Gastroesophageal sphincter (tissue), 4 donors: Measurements from ENCODE around the gene IL17RA. TPM values are rescaled to one million over a fixed set of nuclear protein-coding genes. Genes with fewer than 3 reads are reported as not detected.

Experiments used
- ATAC-seq: fragments of 150-250 bp; one replicate; pipeline ENCODE4 v1.9.1; 2016; ENCODE audit warnings: mild to moderate bottlenecking, moderate library complexity
- H3K27ac ChIP-seq, 4 donors: fragments of 200-600 bp; sonication (generic) in 3 of 4; 1 replicate in 3 of 4; 2 replicates in 1 of 4; pipeline ENCODE4 v1.5.1; 2016 to 2019
- H3K27me3 ChIP-seq: fragments of 200-600 bp; sonication (generic); one replicate; pipeline ENCODE4 v1.5.1; 2019
- H3K36me3 ChIP-seq, 2 donors: fragments of 200-600 bp; sonication (generic); one replicate each; pipeline ENCODE4 v1.5.1; 2019; ENCODE audit warnings: control low read depth in 1 of 2
- H3K4me1 ChIP-seq, 3 donors: fragments of 200-600 bp; sonication (generic); 1 replicate in 2 of 3; 2 replicates in 1 of 3; pipeline ENCODE4 v1.5.1; 2016 to 2019; ENCODE audit warnings: control low read depth in 2 of 3
- H3K4me3 ChIP-seq, 2 donors: fragments of 200-600 bp; sonication (generic); one replicate each; pipeline ENCODE4 v1.5.1; 2019; ENCODE audit warnings: mild to moderate bottlenecking in 1 of 2, moderate library complexity in 1 of 2
- H3K9me3 ChIP-seq, 3 donors: fragments of 200-600 bp; sonication (generic); one replicate each; pipeline ENCODE4 v1.5.1; 2017 to 2019; ENCODE audit warnings: control low read depth in 2 of 3
- EP300 ChIP-seq: sonication (generic); formaldehyde crosslinking; IDR thresholded peaks from one replicate; pipeline ENCODE4 v1.6.1; 2017; ENCODE audit warnings: antibody characterized with exemption, mild to moderate bottlenecking
- POLR2A ChIP-seq, 2 donors: fragments of 450-650 bp; IDR thresholded peaks; one replicate each; pipeline ENCODE4 v1.6.1; 2017; ENCODE audit warnings: antibody characterized with exemption in 2 of 2, mild to moderate bottlenecking in 2 of 2, moderate library complexity in 1 of 2
- POLR2AphosphoS5 ChIP-seq: sonication (generic); formaldehyde crosslinking; IDR thresholded peaks from one replicate; pipeline ENCODE4 v1.6.1; 2017; ENCODE audit warnings: antibody characterized with exemption
- WGBS, 2 donors: methylation state at CpG; one replicate each; pipeline ENCODE4 v1.1.5; 2018; ENCODE audit warnings: low coverage in 1 of 2; 5-methylcytosine and 5-hydroxymethylcytosine counted together
- total RNA-seq, 4 donors: library from RNA; depleted of rRNA; stranded (reverse); fragments of >200 nt; gene quantifications; one replicate each; pipeline ENCODE4 v1.1.0, GENCODE V29; 2016
- TF ChIP-seq, protein P1 (sequence below), 4 experiments: fragments of 200-600 bp in 2 of 4; fragments of 450-650 bp in 2 of 4; sonication (generic) in 1 of 4; IDR thresholded peaks; one replicate each; pipeline ENCODE4 v1.5.1; 2017 to 2019; ENCODE audit warnings: antibody characterized with exemption in 4 of 4, mild to moderate bottlenecking in 2 of 4, moderate library complexity in 2 of 4

Gene IL17RA
- total RNA-seq, 4 donors from 2014 or later, result 5.9 to 15.6 (median 14.2) TPM

DNA sequence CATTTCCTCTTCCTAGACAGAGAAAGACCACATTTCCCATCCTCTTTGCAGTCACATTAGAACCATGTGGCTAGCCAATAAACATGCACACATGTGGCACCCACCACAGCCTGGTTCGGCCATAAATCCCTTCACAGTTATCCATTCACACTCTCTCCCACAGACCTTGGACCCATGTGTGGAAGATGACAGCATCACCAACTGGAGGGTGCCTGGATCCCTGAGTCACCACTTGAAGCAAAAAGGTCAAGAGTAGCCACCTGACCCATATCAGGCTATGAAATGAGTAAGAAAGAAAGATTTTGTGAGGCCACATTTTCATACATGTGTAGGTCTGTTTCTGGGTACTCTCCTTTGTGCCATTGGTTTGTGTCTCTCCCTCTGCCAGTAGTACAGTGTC lies 45.4 kb downstream of the IL17RA start:
- Histone ChIP-seq H3K27me3 (no peaks in the 10 kb centered on the region), H3K36me3 (peaks cover 0 to 14% of the 10 kb centered on the region in 2 donors), H3K4me1 (no peaks in the 10 kb centered on the region), H3K27ac (no peak overlapping the region), H3K4me3 (no peak overlapping the region), H3K9me3 (no peaks in the 10 kb centered on the region)
- whole genome bisulfite sequencing, 2 donors, result 80 to 100% methylated on average over 1 of the region's 1 CpG
- no peak for ATAC-seq
- TF ChIP-seq POLR2A (IDR thresholded peaks at IDR 0.05) (no peak), EP300 (no peak), POLR2AphosphoS5 (no peak)
- TF ChIP-seq, protein P1, sequence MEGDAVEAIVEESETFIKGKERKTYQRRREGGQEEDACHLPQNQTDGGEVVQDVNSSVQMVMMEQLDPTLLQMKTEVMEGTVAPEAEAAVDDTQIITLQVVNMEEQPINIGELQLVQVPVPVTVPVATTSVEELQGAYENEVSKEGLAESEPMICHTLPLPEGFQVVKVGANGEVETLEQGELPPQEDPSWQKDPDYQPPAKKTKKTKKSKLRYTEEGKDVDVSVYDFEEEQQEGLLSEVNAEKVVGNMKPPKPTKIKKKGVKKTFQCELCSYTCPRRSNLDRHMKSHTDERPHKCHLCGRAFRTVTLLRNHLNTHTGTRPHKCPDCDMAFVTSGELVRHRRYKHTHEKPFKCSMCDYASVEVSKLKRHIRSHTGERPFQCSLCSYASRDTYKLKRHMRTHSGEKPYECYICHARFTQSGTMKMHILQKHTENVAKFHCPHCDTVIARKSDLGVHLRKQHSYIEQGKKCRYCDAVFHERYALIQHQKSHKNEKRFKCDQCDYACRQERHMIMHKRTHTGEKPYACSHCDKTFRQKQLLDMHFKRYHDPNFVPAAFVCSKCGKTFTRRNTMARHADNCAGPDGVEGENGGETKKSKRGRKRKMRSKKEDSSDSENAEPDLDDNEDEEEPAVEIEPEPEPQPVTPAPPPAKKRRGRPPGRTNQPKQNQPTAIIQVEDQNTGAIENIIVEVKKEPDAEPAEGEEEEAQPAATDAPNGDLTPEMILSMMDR (IDR thresholded peaks at IDR 0.05), result no peak

GRCh38 chr22:17131686-17132085 lies 46.9 kb downstream of the IL17RA start:
- H3K4me1 ChIP-seq, result no peaks in the 10 kb centered on the region
- 50 to 75% methylated on average over 2 to 3 of the region's 5 CpGs for WGBS, 2 donors
- H3K4me3 ChIP-seq, result no peak overlapping the region
- H3K9me3 ChIP-seq, result no peaks in the 10 kb centered on the region
- TF ChIP-seq, protein P1 (IDR thresholded peaks at IDR 0.05), result no peak
- TF ChIP-seq POLR2AphosphoS5, result no peak
- no peak for TF ChIP-seq EP300
- TF ChIP-seq POLR2A (IDR thresholded peaks at IDR 0.05), result no peak
- ATAC-seq, result no peak
- H3K36me3 ChIP-seq, result peaks cover 0 to 22% of the 10 kb centered on the region in 2 donors
- no peak overlapping the region for H3K27ac ChIP-seq
- no peaks in the 10 kb centered on the region for H3K27me3 ChIP-seq

- ATAC-seq, result no peak
- TF ChIP-seq POLR2AphosphoS5 (no peak), EP300 (no peak), POLR2A (IDR thresholded peaks at IDR 0.05) (no peak)
- TF ChIP-seq, protein P1 (IDR thresholded peaks at IDR 0.05), result no peak
- 16 to 17% methylated on average over 1 to 2 of the region's 2 CpGs for WGBS, 2 donors
Measured at GRCh38 chr22:17132112-17132511, 47.3 kb downstream of the IL17RA start.

GRCh38 chr22:17133137-17133536 lies 48.3 kb downstream of the IL17RA start:
- Histone ChIP-seq H3K4me3 (no peak overlapping the region), H3K27ac (no peak overlapping the region), H3K36me3 (peaks cover 0 to 37% of the 10 kb centered on the region in 2 donors), H3K27me3 (no peaks in the 10 kb centered on the region), H3K9me3 (no peaks in the 10 kb centered on the region), H3K4me1 (no peaks in the 10 kb centered on the region)
- ATAC-seq, result no peak
- no peak for TF ChIP-seq POLR2AphosphoS5
- TF ChIP-seq POLR2A (IDR thresholded peaks at IDR 0.05), result no peak
- TF ChIP-seq EP300, result no peak
- TF ChIP-seq, protein P1 (IDR thresholded peaks at IDR 0.05), result no peak
- 60 to 83% methylated on average over 1 to 3 of the region's 7 CpGs for WGBS, 2 donors

More at GRCh38 chr22:17132112-17132511, 47.3 kb downstream of the IL17RA start:
- no peaks in the 10 kb centered on the region for H3K9me3 ChIP-seq
- peaks cover 0 to 27% of the 10 kb centered on the region in 2 donors for H3K36me3 ChIP-seq
- no peak overlapping the region for H3K27ac ChIP-seq
- no peaks in the 10 kb centered on the region for H3K4me1 ChIP-seq
- no peak overlapping the region for H3K4me3 ChIP-seq
- H3K27me3 ChIP-seq, result no peaks in the 10 kb centered on the region

DNA sequence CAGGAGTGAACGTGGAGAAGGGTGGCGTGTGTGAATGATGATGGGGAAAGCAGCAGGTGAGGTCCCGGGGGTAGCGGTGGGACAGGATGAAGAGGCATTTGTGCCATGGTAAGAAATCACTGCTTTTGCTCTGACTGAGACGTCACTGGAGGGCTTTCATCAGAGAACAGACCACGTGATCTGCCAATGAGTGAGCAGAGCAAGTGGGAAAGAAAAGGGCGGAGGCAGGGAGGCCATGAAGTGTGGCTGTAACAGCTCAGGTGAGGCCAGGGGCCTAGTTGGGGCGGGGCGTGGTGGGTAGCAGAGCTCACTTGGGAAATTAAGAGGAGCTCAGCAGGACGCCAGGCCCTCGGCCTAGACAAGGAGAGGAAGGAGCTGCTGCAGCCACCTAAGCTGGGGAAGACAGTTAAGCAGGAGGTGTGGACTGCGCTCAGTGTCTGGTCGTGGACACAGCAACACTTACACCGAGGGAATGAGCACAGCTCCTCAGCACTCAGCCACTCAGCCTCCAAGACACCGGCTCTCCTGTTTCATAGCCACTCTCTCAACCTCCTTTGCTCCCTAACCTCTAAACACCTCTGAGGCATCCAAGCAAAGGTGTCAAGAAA lies 50.5 kb downstream of the IL17RA start:
- 81 to 86% methylated on average over 6 to 12 of the region's 15 CpGs for WGBS, 2 donors
- Histone ChIP-seq H3K4me1 (no peaks in the 10 kb centered on the region), H3K27me3 (no peaks in the 10 kb centered on the region), H3K36me3 (peaks cover 0 to 58% of the 10 kb centered on the region in 2 donors), H3K4me3 (no peak overlapping the region), H3K9me3 (no peaks in the 10 kb centered on the region), H3K27ac (no peak overlapping the region)
- ATAC-seq, result no peak
- TF ChIP-seq EP300, result no peak
- no peak for TF ChIP-seq POLR2A (IDR thresholded peaks at IDR 0.05)
- TF ChIP-seq, protein P1 (IDR thresholded peaks at IDR 0.05), result no peak
- TF ChIP-seq POLR2AphosphoS5, result no peak
